GM18505 (cell line): ENCODE measurements around the gene AR.

Experiments
- ATAC-seq: cut with Tn5 transposase; IDR thresholded peaks from one replicate; pipeline ENCODE4 v1.9.1; 2021; ENCODE audit not compliant: unreplicated experiment
- POLR2A ChIP-seq: IDR thresholded peaks from 4 replicates; pipeline ENCODE4 v1.6.1; 2011; ENCODE audit warnings: borderline replicate concordance; ENCODE audit not compliant: insufficient read depth, insufficient read length; ENCODE audit errors: extremely low read depth

Gene AR

GRCh38 chrX:67714004-67714403 lies 170.2 kb downstream of the AR start:
- ATAC-seq = no peak
- TF ChIP-seq POLR2A = no peak

- TF ChIP-seq POLR2A = no peak
- no peak for ATAC-seq
These were observed 173.8 kb downstream of the AR start for GRCh38 chrX:67717571-67717970.

GRCh38 chrX:67718926-67719325 lies 175.1 kb downstream of the AR start:
- ATAC-seq = no peak
- TF ChIP-seq POLR2A = no peak

DNA sequence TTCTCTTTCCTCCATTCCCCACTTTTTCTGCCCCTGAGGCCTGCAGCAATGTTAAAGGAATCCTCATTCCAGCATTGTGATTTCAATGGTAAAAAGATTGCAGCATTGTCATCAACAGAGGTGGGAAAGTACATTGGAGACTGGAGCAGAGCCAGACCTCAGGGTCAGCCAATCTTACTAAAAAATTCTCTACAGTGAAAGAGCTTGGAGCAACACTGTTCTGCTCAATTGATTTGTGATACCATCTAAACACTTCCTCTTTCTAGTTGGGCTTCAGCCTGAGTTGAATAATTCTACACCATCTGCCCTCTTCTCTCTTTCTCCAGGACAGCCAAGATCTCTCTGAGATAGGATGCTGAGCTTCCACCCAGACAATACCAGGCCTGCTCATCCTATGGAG lies 176.5 kb downstream of the AR start:
- TF ChIP-seq POLR2A = no peak
- no peak for ATAC-seq

- no peak for ATAC-seq
These were observed 177.5 kb downstream of the AR start for GRCh38 chrX:67721321-67721720.

GRCh38 chrX:67723580-67724351 lies 179.9 kb downstream of the AR start:
- TF ChIP-seq POLR2A = no peak
- ATAC-seq = no peak

More at GRCh38 chrX:67721321-67721720, 177.5 kb downstream of the AR start:
- no peak for TF ChIP-seq POLR2A

DNA sequence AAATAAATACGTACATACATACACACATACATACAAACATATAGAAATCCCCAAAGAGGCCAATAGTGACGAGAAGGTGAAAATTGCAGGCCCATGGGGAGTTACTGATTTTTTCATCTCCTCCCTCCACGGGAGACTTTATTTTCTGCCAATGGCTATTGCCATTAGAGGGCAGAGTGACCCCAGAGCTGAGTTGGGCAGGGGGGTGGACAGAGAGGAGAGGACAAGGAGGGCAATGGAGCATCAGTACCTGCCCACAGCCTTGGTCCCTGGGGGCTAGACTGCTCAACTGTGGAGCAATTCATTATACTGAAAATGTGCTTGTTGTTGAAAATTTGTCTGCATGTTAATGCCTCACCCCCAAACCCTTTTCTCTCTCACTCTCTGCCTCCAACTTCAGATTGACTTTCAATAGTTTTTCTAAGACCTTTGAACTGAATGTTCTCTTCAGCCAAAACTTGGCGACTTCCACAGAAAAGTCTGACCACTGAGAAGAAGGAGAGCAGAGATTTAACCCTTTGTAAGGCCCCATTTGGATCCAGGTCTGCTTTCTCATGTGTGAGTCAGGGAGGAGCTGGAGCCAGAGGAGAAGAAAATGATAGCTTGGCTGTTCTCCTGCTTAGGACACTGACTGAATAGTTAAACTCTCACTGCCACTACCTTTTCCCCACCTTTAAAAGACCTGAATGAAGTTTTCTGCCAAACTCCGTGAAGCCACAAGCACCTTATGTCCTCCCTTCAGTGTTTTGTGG lies 180.7 kb downstream of the AR start:
- no peak for ATAC-seq

DNA sequence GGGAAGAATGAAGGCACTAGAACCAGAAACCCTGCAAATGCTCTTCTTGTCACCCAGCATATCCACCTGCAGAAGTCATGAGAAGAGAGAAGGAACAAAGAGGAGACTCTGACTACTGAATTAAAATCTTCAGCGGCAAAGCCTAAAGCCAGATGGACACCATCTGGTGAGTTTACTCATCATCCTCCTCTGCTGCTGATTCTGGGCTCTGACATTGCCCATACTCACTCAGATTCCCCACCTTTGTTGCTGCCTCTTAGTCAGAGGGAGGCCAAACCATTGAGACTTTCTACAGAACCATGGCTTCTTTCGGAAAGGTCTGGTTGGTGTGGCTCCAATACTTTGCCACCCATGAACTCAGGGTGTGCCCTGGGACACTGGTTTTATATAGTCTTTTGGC lies 181.7 kb downstream of the AR start:
- no peak for TF ChIP-seq POLR2A
- no peak for ATAC-seq

More for the DNA sequence above, 180.7 kb downstream of the AR start:
- TF ChIP-seq POLR2A = no peak

GRCh38 chrX:67726018-67726417 lies 182.2 kb downstream of the AR start:
- no peak for ATAC-seq
- no peak for TF ChIP-seq POLR2A

GRCh38 chrX:67727576-67727975 lies 183.8 kb downstream of the AR start:
- ATAC-seq = no peak
- no peak for TF ChIP-seq POLR2A

DNA sequence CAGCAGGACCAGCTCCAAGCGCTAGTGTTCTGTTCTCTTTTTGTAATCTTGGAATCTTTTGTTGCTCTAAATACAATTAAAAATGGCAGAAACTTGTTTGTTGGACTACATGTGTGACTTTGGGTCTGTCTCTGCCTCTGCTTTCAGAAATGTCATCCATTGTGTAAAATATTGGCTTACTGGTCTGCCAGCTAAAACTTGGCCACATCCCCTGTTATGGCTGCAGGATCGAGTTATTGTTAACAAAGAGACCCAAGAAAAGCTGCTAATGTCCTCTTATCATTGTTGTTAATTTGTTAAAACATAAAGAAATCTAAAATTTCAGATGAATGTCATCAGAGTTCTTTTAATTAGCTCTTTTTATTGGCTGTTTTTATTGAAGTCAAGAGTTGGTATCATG lies 186.5 kb downstream of the AR start:
- ATAC-seq = no peak

DNA sequence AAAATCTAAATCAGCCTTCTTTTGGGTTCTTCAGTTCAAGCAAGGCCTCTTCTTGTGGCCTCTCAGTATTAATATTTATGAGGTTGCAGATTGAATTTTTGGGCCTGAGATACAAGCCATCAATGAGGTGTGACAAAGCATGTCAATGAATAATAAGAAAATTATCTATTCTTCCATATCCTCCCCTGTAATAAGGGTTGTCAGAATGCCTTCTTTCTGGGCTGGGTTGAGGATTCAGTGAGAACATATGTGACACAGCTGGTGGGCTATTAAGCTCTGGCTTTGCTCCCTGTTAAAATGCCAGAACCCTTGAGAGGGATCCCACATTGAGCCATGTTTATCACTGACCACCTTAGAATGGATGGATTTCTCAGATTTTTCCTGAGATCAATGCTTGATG lies 187.2 kb downstream of the AR start:
- TF ChIP-seq POLR2A = no peak
- no peak for ATAC-seq

More for the DNA sequence above, 186.5 kb downstream of the AR start:
- no peak for TF ChIP-seq POLR2A

DNA sequence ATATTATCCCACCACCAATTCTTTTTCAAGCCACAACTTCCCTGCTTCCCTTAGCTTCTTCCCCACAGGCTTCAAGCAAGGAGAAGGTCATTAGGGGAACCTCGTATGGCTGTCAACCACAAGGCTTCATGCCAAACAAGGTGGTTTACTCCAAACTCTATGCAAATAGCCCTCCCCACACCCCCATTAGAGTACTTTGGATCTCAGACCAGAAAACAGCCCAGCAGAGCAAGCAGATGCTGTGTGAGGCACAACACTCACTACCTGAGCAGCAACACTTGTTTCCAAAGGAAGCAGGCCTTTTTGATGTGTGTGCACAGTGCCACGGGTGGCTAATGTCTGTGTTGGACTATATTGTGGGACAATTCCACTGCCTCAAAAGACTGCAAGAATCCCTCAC lies 189.0 kb downstream of the AR start:
- TF ChIP-seq POLR2A = no peak
- no peak for ATAC-seq

- no peak for TF ChIP-seq POLR2A
- no peak for ATAC-seq
These were observed 190.4 kb downstream of the AR start for GRCh38 chrX:67734111-67734753.

- no peak for ATAC-seq
- no peak for TF ChIP-seq POLR2A
These were observed 205.7 kb downstream of the AR start for GRCh38 chrX:67749536-67749935.

DNA sequence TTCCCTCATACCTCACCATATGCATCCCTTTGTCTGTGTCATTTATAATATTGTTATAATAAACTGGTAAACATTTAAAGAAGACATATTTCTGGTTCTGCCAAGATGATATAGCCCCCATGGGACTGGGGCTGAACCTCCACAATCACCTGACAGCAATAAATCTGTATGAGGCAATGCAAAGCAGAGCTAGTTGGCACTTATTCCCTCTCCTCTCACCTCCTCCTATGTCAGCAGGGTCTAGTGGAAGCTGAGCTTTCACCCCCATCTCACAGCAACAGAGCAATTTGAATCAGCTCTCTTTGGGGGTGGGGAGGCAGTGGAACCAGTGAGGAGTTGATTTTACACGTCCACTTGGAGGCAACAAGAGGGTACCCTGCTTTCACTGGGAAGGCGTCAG lies 206.9 kb downstream of the AR start:
- TF ChIP-seq POLR2A = no peak
- no peak for ATAC-seq
